ENCODE data around the gene IL22RA1.

The IL22RA1 gene

DNA sequence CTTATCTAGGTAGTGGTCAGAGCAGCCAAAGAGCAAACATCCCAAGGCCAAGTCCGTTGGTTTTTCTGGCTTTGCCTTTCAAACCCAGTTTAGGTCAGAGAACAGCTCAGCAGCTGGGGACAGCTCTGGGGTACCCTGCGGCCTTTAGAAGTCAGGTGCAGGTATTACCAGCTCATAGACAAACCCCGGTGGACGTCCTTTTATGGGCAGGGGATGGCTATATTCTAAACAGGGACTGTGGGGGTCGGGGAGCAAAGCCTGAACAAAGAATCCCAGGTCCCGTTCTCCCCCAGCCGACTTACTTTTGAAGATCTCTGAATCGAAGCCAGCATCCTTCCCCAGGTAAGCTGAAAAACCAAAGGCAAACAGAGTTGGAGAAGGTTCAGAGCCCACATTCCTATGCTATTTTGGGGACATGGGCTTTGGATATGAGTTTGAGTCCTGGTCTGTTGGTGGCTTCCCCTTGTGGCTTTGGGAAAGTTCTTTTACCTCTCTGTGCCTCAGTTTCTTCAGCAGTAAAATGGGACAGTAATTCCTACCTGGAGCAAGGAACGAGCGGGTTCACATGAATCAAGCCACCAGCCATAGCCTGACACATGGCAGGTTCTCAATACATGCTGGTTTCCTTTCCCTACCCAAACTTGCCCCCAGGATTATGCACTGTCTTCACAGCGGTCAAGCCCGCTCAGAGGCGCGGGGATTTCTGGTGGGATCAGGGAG, 47.6 kb downstream of the IL22RA1 start:
- no peak overlapping the region for H3K9ac ChIP-seq (ENCODE audit: low read length)
- H3K4ac ChIP-seq (ENCODE audit: low read depth, low read length) = no peak overlapping the region
- no peak for DNase-seq
- WGBS (ENCODE audit: extremely low coverage, insufficient coverage, low lambda C conversion rate) = no CpG with 5 or more reads among the region's 14 CpGs
- H2BK120ac ChIP-seq (ENCODE audit: low read depth, low read length) = no peak overlapping the region
- H3K79me1 ChIP-seq (ENCODE audit: low read length) = no peaks in the 10 kb centered on the region
- no peak overlapping the region for H3K27ac ChIP-seq (ENCODE audit: low read depth, low read length)
- H3K4me2 ChIP-seq (ENCODE audit: low read length) = no peak overlapping the region
- no peaks in the 10 kb centered on the region for H3K79me2 ChIP-seq (ENCODE audit: control insufficient read depth, insufficient read depth, low read length)
- H4K8ac ChIP-seq (ENCODE audit: low read depth, low read length) = no peak overlapping the region
- no peaks in the 10 kb centered on the region for H3K36me3 ChIP-seq (ENCODE audit: control insufficient read depth, insufficient read depth, low read length)
- no peak overlapping the region for H3K23ac ChIP-seq (ENCODE audit: low read length)
- no peak overlapping the region for H3K18ac ChIP-seq (ENCODE audit: low read length)
- no peaks in the 10 kb centered on the region for H3K4me1 ChIP-seq (ENCODE audit: control insufficient read depth, low read depth, low read length)
- H2BK5ac ChIP-seq (ENCODE audit: low read length) = no peak overlapping the region
- H2BK15ac ChIP-seq (replicated peaks; ENCODE audit: low read depth) = no peak overlapping the region
- no peak overlapping the region for H3K4me3 ChIP-seq (ENCODE audit: low read length)
- H4K5ac ChIP-seq (ENCODE audit: low read length) = no peak overlapping the region
- no peak overlapping the region for H2AK5ac ChIP-seq (ENCODE audit: low read length)
- no peak overlapping the region for H3K56ac ChIP-seq (ENCODE audit: low read length)
- H3K27me3 ChIP-seq (ENCODE audit: insufficient read depth, low read length, poor library complexity) = no peaks in the 10 kb centered on the region

DNA sequence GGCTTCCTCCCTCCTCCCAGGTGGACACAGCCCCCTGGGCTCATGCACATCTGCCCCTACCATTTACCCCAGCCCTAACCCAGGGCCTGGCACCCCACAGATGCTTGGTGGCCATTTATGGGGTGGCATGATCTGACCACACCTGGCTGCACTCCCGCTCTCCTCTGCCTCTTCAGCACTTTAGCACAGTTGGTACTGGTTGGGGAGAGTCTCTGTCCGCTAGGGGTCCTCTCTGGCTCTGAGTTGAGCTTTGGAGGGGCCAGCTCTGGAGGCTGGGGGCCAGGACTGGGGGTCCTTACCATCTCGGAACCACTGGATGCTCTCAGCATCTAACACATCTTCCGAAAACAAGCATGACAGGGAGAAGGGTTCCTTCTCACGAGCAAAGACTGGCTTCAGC, 48.4 kb downstream of the IL22RA1 start:
- H2AK5ac ChIP-seq (ENCODE audit: low read length) = no peak overlapping the region
- H3K4me3 ChIP-seq (ENCODE audit: low read length) = no peak overlapping the region
- no peak overlapping the region for H4K5ac ChIP-seq (ENCODE audit: low read length)
- no peaks in the 10 kb centered on the region for H3K79me1 ChIP-seq (ENCODE audit: low read length)
- no peaks in the 10 kb centered on the region for H3K36me3 ChIP-seq (ENCODE audit: control insufficient read depth, insufficient read depth, low read length)
- no peak overlapping the region for H3K27ac ChIP-seq (ENCODE audit: low read depth, low read length)
- H3K56ac ChIP-seq (ENCODE audit: low read length) = no peak overlapping the region
- H3K23ac ChIP-seq (ENCODE audit: low read length) = no peak overlapping the region
- no peak overlapping the region for H3K4me2 ChIP-seq (ENCODE audit: low read length)
- H3K9ac ChIP-seq (ENCODE audit: low read length) = no peak overlapping the region
- H3K4me1 ChIP-seq (ENCODE audit: control insufficient read depth, low read depth, low read length) = no peaks in the 10 kb centered on the region
- H3K18ac ChIP-seq (ENCODE audit: low read length) = no peak overlapping the region
- H2BK120ac ChIP-seq (ENCODE audit: low read depth, low read length) = no peak overlapping the region
- peak; percentile 12 for DNase-seq
- H2BK5ac ChIP-seq (ENCODE audit: low read length) = no peak overlapping the region
- no peaks in the 10 kb centered on the region for H3K79me2 ChIP-seq (ENCODE audit: control insufficient read depth, insufficient read depth, low read length)
- H4K8ac ChIP-seq (ENCODE audit: low read depth, low read length) = no peak overlapping the region
- no peaks in the 10 kb centered on the region for H3K27me3 ChIP-seq (ENCODE audit: insufficient read depth, low read length, poor library complexity)
- no CpG with 5 or more reads among the region's 5 CpGs for WGBS (ENCODE audit: extremely low coverage, insufficient coverage, low lambda C conversion rate)
- H3K4ac ChIP-seq (ENCODE audit: low read depth, low read length) = no peak overlapping the region
- H2BK15ac ChIP-seq (replicated peaks; ENCODE audit: low read depth) = no peak overlapping the region

DNA sequence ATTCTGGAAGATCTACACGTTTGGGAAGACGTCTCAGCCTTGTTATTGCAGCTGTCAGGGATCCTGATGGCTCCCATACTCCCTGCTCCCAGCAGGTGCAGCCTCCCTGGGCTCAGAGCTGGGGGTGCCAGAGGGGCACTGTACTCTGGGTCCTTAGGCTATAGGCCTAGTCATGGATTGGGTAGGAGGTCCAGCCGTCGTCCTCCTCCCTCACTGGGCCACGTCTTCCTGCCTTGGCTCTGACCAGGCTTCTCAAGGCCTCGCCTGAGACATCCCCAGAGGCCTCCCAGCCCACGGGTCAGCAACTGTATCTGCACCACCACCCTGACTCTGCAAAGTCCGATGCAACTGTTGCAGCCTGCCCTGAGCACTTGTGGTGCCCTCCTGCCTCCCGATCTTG, 49.2 kb downstream of the IL22RA1 start:
- WGBS (ENCODE audit: extremely low coverage, insufficient coverage, low lambda C conversion rate) = no CpG with 5 or more reads among the region's 9 CpGs
- no peaks in the 10 kb centered on the region for H3K4me1 ChIP-seq (ENCODE audit: control insufficient read depth, low read depth, low read length)
- H3K4me3 ChIP-seq (ENCODE audit: low read length) = no peak overlapping the region
- H3K56ac ChIP-seq (ENCODE audit: low read length) = no peak overlapping the region
- no peak overlapping the region for H3K18ac ChIP-seq (ENCODE audit: low read length)
- H3K27ac ChIP-seq (ENCODE audit: low read depth, low read length) = no peak overlapping the region
- no peak overlapping the region for H3K23ac ChIP-seq (ENCODE audit: low read length)
- H3K9ac ChIP-seq (ENCODE audit: low read length) = no peak overlapping the region
- H3K79me2 ChIP-seq (ENCODE audit: control insufficient read depth, insufficient read depth, low read length) = no peaks in the 10 kb centered on the region
- H2BK5ac ChIP-seq (ENCODE audit: low read length) = no peak overlapping the region
- H3K36me3 ChIP-seq (ENCODE audit: control insufficient read depth, insufficient read depth, low read length) = no peaks in the 10 kb centered on the region
- no peaks in the 10 kb centered on the region for H3K79me1 ChIP-seq (ENCODE audit: low read length)
- H3K4me2 ChIP-seq (ENCODE audit: low read length) = no peak overlapping the region
- no peak overlapping the region for H2BK120ac ChIP-seq (ENCODE audit: low read depth, low read length)
- no peak overlapping the region for H3K4ac ChIP-seq (ENCODE audit: low read depth, low read length)
- H4K5ac ChIP-seq (ENCODE audit: low read length) = no peak overlapping the region
- DNase-seq = no peak
- H2AK5ac ChIP-seq (ENCODE audit: low read length) = no peak overlapping the region
- H2BK15ac ChIP-seq (replicated peaks; ENCODE audit: low read depth) = no peak overlapping the region
- H4K8ac ChIP-seq (ENCODE audit: low read depth, low read length) = no peak overlapping the region
- no peaks in the 10 kb centered on the region for H3K27me3 ChIP-seq (ENCODE audit: insufficient read depth, low read length, poor library complexity)

DNA sequence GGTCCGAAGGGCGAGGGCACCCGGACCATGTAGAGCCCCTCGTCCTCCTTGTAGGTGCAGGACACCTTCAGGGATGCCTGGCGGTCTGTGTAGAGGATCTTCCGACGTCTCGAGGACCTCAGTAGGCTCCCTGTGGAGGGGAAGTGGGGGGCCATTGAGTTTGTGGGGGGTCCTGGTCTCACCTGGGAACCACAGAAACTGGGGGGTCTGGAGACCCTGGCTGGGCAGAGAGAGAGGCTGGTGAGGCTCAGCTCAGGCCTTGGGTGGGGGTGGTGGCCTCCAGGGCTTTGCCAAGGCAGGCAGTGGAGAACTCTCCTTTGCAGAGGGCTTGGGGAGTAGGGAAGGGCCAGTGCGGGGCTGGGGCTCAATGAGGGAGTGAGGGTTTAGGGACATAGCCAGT, 50.0 kb downstream of the IL22RA1 start:
- Histone ChIP-seq H3K4ac (ENCODE audit: low read depth, low read length) (no peak overlapping the region), H3K23ac (ENCODE audit: low read length) (no peak overlapping the region), H2BK15ac (replicated peaks; ENCODE audit: low read depth) (no peak overlapping the region), H2AK5ac (ENCODE audit: low read length) (no peak overlapping the region), H2BK5ac (ENCODE audit: low read length) (no peak overlapping the region), H3K27me3 (ENCODE audit: insufficient read depth, low read length, poor library complexity) (no peaks in the 10 kb centered on the region), H3K4me3 (ENCODE audit: low read length) (no peak overlapping the region), H3K36me3 (ENCODE audit: control insufficient read depth, insufficient read depth, low read length) (no peaks in the 10 kb centered on the region), H3K4me1 (ENCODE audit: control insufficient read depth, low read depth, low read length) (no peaks in the 10 kb centered on the region), H4K5ac (ENCODE audit: low read length) (no peak overlapping the region), H3K18ac (ENCODE audit: low read length) (no peak overlapping the region), H4K8ac (ENCODE audit: low read depth, low read length) (no peak overlapping the region), H3K9ac (ENCODE audit: low read length) (no peak overlapping the region), H3K27ac (ENCODE audit: low read depth, low read length) (no peak overlapping the region), H3K79me2 (ENCODE audit: control insufficient read depth, insufficient read depth, low read length) (no peaks in the 10 kb centered on the region), H3K79me1 (ENCODE audit: low read length) (no peaks in the 10 kb centered on the region), H2BK120ac (ENCODE audit: low read depth, low read length) (no peak overlapping the region), H3K56ac (ENCODE audit: low read length) (no peak overlapping the region), H3K4me2 (ENCODE audit: low read length) (no peak overlapping the region)
- no CpG with 5 or more reads among the region's 9 CpGs for WGBS (ENCODE audit: extremely low coverage, insufficient coverage, low lambda C conversion rate)
- DNase-seq = no peak

DNA sequence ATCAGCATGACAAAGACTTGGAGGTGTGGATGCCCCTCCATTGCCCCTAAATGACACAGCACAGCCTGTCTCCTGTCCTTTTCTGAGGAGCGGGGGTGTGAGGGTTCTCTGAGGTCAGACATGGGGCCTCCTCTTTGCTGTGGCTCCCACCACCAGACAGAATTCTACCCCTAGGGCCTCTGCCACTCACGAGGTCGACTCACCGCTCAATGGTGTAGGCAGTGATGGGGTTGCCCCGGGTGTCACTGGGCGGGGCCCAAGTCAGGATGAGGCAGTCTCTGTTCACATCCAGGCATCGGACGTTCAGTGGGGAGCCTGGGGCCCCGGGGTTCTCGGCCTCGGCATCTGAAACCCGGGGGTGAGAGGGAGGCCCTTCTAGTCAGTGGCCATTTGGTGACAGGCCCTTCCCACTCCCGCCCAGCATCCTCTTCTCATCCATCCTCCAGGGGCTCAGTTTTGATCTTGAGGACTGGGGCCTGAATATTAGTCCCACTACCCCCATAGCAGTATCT, 50.9 kb downstream of the IL22RA1 start:
- Histone ChIP-seq H2BK120ac (ENCODE audit: low read depth, low read length) (no peak overlapping the region), H2AK5ac (ENCODE audit: low read length) (no peak overlapping the region), H3K4me1 (ENCODE audit: control insufficient read depth, low read depth, low read length) (no peaks in the 10 kb centered on the region), H4K5ac (ENCODE audit: low read length) (no peak overlapping the region), H3K18ac (ENCODE audit: low read length) (no peak overlapping the region), H3K56ac (ENCODE audit: low read length) (no peak overlapping the region), H3K23ac (ENCODE audit: low read length) (no peak overlapping the region), H3K9ac (ENCODE audit: low read length) (no peak overlapping the region), H3K27me3 (ENCODE audit: insufficient read depth, low read length, poor library complexity) (no peaks in the 10 kb centered on the region), H3K79me1 (ENCODE audit: low read length) (no peaks in the 10 kb centered on the region), H4K8ac (ENCODE audit: low read depth, low read length) (no peak overlapping the region), H3K27ac (ENCODE audit: low read depth, low read length) (no peak overlapping the region), H3K4me3 (ENCODE audit: low read length) (no peak overlapping the region), H2BK5ac (ENCODE audit: low read length) (no peak overlapping the region), H2BK15ac (replicated peaks; ENCODE audit: low read depth) (no peak overlapping the region), H3K79me2 (ENCODE audit: control insufficient read depth, insufficient read depth, low read length) (no peaks in the 10 kb centered on the region), H3K4ac (ENCODE audit: low read depth, low read length) (no peak overlapping the region), H3K4me2 (ENCODE audit: low read length) (no peak overlapping the region), H3K36me3 (ENCODE audit: control insufficient read depth, insufficient read depth, low read length) (no peaks in the 10 kb centered on the region)
- WGBS (ENCODE audit: extremely low coverage, insufficient coverage, low lambda C conversion rate) = no CpG with 5 or more reads among the region's 13 CpGs
- DNase-seq = no peak

DNA sequence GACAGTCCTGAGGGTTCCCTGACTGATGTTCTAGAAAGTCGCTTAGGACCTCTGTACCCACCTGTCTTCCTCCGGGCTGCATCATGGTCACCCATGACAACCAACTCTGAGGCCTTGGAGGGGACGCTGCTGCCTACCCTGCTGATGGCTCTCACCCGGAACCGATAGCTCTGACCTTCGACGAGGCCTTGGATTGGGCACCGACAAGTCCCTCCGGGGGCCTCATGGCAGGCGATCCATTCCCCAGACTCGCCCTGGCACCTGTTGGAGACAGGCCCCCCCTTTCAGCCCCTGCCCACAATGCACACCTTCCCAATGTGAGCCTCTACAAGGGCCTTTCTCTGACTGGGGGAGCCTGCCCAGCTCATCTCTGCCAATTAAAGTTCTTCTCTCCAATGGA, 52.2 kb downstream of the IL22RA1 start:
- no peaks in the 10 kb centered on the region for H3K4me1 ChIP-seq (ENCODE audit: control insufficient read depth, low read depth, low read length)
- no peak overlapping the region for H4K5ac ChIP-seq (ENCODE audit: low read length)
- H3K36me3 ChIP-seq (ENCODE audit: control insufficient read depth, insufficient read depth, low read length) = no peaks in the 10 kb centered on the region
- H3K18ac ChIP-seq (ENCODE audit: low read length) = no peak overlapping the region
- H3K79me1 ChIP-seq (ENCODE audit: low read length) = no peaks in the 10 kb centered on the region
- H4K8ac ChIP-seq (ENCODE audit: low read depth, low read length) = no peak overlapping the region
- H3K4me3 ChIP-seq (ENCODE audit: low read length) = no peak overlapping the region
- H3K56ac ChIP-seq (ENCODE audit: low read length) = no peak overlapping the region
- H3K27me3 ChIP-seq (ENCODE audit: insufficient read depth, low read length, poor library complexity) = no peaks in the 10 kb centered on the region
- no peak overlapping the region for H3K4ac ChIP-seq (ENCODE audit: low read depth, low read length)
- H3K4me2 ChIP-seq (ENCODE audit: low read length) = no peak overlapping the region
- no peak overlapping the region for H3K27ac ChIP-seq (ENCODE audit: low read depth, low read length)
- H3K9ac ChIP-seq (ENCODE audit: low read length) = no peak overlapping the region
- H3K23ac ChIP-seq (ENCODE audit: low read length) = no peak overlapping the region
- WGBS (ENCODE audit: extremely low coverage, insufficient coverage, low lambda C conversion rate) = no CpG with 5 or more reads among the region's 11 CpGs
- DNase-seq = no peak
- no peak overlapping the region for H2AK5ac ChIP-seq (ENCODE audit: low read length)
- H3K79me2 ChIP-seq (ENCODE audit: control insufficient read depth, insufficient read depth, low read length) = no peaks in the 10 kb centered on the region
- H2BK120ac ChIP-seq (ENCODE audit: low read depth, low read length) = no peak overlapping the region
- H2BK5ac ChIP-seq (ENCODE audit: low read length) = no peak overlapping the region
- H2BK15ac ChIP-seq (replicated peaks; ENCODE audit: low read depth) = no peak overlapping the region
